ENCODE data around the gene PAXIP1. TPM values are rescaled to one million over a fixed set of nuclear protein-coding genes. Genes with fewer than 3 reads are reported as not detected.

The PAXIP1 gene
- total and polyA plus RNA-seq, 2 donors: 20.9 to 24.8 TPM

DNA sequence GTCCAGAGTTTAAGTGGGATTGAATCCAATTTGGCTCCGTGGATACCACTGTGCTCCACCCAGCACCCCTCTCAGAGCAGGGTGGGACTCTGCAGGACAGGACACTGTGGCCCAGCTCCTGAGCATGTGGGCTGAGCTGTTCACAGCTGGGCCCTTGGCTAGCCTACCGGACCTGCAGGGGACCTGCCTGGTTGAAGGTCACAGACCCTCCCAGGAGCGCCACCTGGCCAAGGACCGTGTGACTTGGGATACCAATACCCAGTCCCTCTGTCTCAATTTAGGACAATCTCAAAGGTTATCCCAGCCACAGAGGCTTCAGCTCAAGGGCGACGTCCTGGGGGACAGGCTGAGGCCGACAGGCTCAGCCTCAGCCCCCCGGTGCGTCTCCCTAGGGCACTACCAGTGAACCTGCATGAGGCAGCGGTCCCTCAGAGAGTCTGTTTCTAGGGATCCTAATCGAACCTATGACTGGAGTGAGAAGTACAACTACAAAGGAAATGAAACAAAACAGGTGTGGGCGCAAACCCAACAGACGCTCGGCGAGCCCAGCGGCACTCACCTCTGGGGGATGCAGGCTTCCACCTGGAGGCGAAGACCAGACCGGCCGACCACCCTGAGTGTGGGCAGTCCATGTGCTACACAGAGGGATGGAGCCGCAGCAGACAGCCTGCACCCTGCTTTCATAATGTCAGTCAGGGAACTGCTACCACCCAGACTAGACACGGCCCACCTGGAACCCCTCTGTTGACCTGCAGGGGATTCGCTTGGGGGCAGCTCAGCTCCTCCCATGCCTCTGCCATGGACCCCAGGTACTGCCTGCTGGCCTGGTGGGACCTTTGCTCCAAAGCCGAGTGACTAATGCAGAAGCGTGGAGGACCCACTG is 103.7 kb downstream of the PAXIP1 start:
- DNase-seq (ENCODE audit: low read depth in 6 of 9, low spot score in 9 of 9): no peak
- Histone ChIP-seq H3K27me3 (ENCODE audit: control insufficient read depth in 2 of 2, insufficient read depth in 1 of 2, low read length in 1 of 2) (peaks cover 1 to 13% of the 10 kb centered on the region in 2 donors), H3K36me3 (ENCODE audit: control insufficient read depth in 2 of 2, insufficient read depth in 2 of 2, low read length in 1 of 2) (no peaks in the 10 kb centered on the region), H3K9me3 (ENCODE audit: control insufficient read depth in 2 of 2, insufficient read depth in 1 of 2, low read length in 1 of 2) (no peaks in the 10 kb centered on the region), H3K4me1 (ENCODE audit: control insufficient read depth in 2 of 2, insufficient read depth in 2 of 2, low read length in 2 of 2) (no peaks in the 10 kb centered on the region), H3K27ac (ENCODE audit: low read depth in 1 of 2, low read length in 1 of 2) (no peak overlapping the region), H3K4me3 (ENCODE audit: low read length in 2 of 2) (no peak overlapping the region)
- 91% methylated on average over 24 of the region's 24 CpGs for WGBS

DNA sequence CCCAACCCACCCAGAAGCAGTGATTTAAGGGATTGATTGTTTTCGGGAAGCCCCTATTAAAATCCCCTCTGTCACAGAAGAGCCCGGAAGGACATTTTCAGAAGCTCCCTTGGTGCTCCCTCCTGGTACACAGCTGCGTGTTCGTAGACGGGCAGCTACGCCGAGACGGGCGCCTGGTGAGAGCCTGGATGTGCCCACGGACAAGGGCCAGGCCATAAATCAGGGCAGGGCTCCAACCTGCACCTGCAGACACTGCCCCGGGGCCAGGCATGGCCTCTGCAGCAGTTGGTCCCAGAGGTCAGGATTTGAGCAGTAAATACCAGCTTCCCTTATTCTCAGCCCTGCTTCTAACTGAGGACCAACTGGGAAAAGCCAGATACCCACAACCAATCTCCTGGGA is 106.8 kb downstream of the PAXIP1 start:
- Histone ChIP-seq H3K4me1 (ENCODE audit: control insufficient read depth in 2 of 2, insufficient read depth in 2 of 2, low read length in 2 of 2) (no peaks in the 10 kb centered on the region), H3K27me3 (ENCODE audit: control insufficient read depth in 2 of 2, insufficient read depth in 1 of 2, low read length in 1 of 2) (peaks cover 3 to 17% of the 10 kb centered on the region in 2 donors), H3K9me3 (ENCODE audit: control insufficient read depth in 2 of 2, insufficient read depth in 1 of 2, low read length in 1 of 2) (no peaks in the 10 kb centered on the region), H3K27ac (ENCODE audit: low read depth in 1 of 2, low read length in 1 of 2) (no peak overlapping the region), H3K36me3 (ENCODE audit: control insufficient read depth in 2 of 2, insufficient read depth in 2 of 2, low read length in 1 of 2) (no peaks in the 10 kb centered on the region), H3K4me3 (ENCODE audit: low read length in 2 of 2) (no peak overlapping the region)
- WGBS: 96% methylated on average over 11 of the region's 11 CpGs
- DNase-seq (ENCODE audit: low read depth in 6 of 9, low spot score in 9 of 9): no peak

Other genes with a start within 250 kb of the PAXIP1 start
- 0.85 TPM for gene HTR5A, start 67.2 kb upstream of the PAXIP1 start, total RNA-seq
- 2.6 TPM for gene HTR5A, start 67.2 kb upstream of the PAXIP1 start, polyA plus RNA-seq

Measured in thymus (tissue), 11 donors.